Body of pancreas (tissue), 4 donors: ENCODE data around the gene TCN1.

Experiments
- CTCF ChIP-seq, 7 experiments: fragments of 450-650 bp in 4 of 7; fragments of 200-600 bp in 3 of 7; sonication (generic) in 3 of 7; IDR thresholded peaks; one replicate each; pipeline ENCODE4 v1.5.1; 2016 to 2019; ENCODE audit warnings: antibody characterized with exemption in 7 of 7
- POLR2A ChIP-seq, 3 donors: fragments of 450-650 bp; IDR thresholded peaks; one replicate each; pipeline ENCODE4 v1.6.1; 2016; ENCODE audit warnings: antibody characterized with exemption in 3 of 3, mild to moderate bottlenecking in 2 of 3

- TF ChIP-seq CTCF (IDR thresholded peaks at IDR 0.05): no peak
- TF ChIP-seq POLR2A (IDR thresholded peaks at IDR 0.05): no peak
These were observed 17.2 kb downstream of the TCN1 start for GRCh38 chr11:59849129-59849528.
